ENCODE results near the gene IRF6. TPM values are rescaled to one million over a fixed set of nuclear protein-coding genes. Genes with fewer than 3 reads are reported as not detected.

Gene IRF6
- total RNA-seq, 1 experiment from 2014 or later, result 61.6 TPM

DNA sequence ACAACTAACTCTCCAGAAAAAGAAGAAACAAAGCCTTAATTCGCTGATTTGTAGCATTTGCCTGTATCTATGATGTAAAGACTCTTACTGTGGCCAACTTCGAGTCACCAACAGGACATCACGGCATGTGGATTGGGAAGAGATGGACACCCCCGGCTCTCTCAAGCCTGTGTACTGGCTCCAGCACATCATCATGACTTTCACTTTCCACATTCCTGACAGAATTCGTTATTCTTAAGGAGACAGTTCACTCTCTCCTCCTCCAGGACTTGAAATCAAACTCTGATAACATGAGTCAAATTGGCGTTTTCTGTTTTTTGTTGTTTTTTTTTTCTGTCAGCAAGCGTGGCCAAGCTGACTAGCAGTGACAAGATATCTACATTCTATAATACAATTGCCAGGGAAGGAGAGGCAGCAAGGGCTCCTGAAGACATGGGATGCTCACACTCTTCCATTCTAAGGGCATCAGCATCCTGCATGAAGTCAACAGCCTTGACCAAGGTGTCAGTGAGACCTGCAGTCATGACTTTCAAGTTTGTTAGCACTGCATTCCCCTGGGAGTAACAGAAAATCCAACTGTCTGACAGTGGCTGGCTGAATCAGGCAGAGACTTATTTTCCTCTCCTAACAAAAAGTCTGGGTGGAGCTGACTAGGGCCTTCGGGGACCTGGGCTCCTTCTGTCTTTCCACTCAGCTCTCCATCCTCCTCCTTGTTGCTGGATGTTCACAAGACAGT is 63.4 kb downstream of the IRF6 start:
- H3K4me2 ChIP-seq (ENCODE audit: low read length), result no peak overlapping the region
- H3K9ac ChIP-seq (ENCODE audit: low read length), result no peak overlapping the region
- H3K79me2 ChIP-seq (ENCODE audit: low read length), result no peaks in the 10 kb centered on the region
- TF ChIP-seq, protein P1, sequence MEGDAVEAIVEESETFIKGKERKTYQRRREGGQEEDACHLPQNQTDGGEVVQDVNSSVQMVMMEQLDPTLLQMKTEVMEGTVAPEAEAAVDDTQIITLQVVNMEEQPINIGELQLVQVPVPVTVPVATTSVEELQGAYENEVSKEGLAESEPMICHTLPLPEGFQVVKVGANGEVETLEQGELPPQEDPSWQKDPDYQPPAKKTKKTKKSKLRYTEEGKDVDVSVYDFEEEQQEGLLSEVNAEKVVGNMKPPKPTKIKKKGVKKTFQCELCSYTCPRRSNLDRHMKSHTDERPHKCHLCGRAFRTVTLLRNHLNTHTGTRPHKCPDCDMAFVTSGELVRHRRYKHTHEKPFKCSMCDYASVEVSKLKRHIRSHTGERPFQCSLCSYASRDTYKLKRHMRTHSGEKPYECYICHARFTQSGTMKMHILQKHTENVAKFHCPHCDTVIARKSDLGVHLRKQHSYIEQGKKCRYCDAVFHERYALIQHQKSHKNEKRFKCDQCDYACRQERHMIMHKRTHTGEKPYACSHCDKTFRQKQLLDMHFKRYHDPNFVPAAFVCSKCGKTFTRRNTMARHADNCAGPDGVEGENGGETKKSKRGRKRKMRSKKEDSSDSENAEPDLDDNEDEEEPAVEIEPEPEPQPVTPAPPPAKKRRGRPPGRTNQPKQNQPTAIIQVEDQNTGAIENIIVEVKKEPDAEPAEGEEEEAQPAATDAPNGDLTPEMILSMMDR (conservative IDR thresholded peaks at IDR 0.05; ENCODE audit: low read depth, low read length), result no peak
- TF ChIP-seq EZH2phosphoT487 (IDR thresholded peaks at IDR 0.05; ENCODE audit: borderline replicate concordance, low read length), result no peak
- no peak for TF ChIP-seq EZH2 (IDR thresholded peaks at IDR 0.05; ENCODE audit: low read length, unreplicated experiment)
- DNase-seq (no peak), ATAC-seq (no peak)
- no peaks in the 10 kb centered on the region for H3F3A ChIP-seq (ENCODE audit: low read length, unreplicated experiment)
- no peaks in the 10 kb centered on the region for H3K9me2 ChIP-seq (replicated peaks; ENCODE audit: low read length)
- H3K4me3 ChIP-seq (ENCODE audit: low read length), result no peak overlapping the region
- no peak overlapping the region for H2AFZ ChIP-seq (ENCODE audit: low read length)
- intact Hi-C loops (cut with micrococcal nuclease), result no loop called here
- H3K4me1 ChIP-seq (ENCODE audit: insufficient read depth, low read length), result peaks cover 18% of the 10 kb centered on the region
- ChIA-PET CTCF (interaction anchor here (0.7 kb wide), 1 partner anchor 10 kb away, joined by 3 read pairs; no protein-coding TSS in a partner anchor), POLR2A (ENCODE audit: unreplicated experiment) (no interaction called here)
- no peaks in the 10 kb centered on the region for H3K27me3 ChIP-seq (ENCODE audit: low read length)
- H4K20me1 ChIP-seq (ENCODE audit: low read length), result no peaks in the 10 kb centered on the region
- H3K27ac ChIP-seq (ENCODE audit: low read length), result no peak overlapping the region
- no peaks in the 10 kb centered on the region for H3K9me3 ChIP-seq (ENCODE audit: low read length)
- BruUV-seq (replicated peaks), result no TSS peak
- H3K36me3 ChIP-seq (ENCODE audit: low read depth, low read length), result no peaks in the 10 kb centered on the region

DNA sequence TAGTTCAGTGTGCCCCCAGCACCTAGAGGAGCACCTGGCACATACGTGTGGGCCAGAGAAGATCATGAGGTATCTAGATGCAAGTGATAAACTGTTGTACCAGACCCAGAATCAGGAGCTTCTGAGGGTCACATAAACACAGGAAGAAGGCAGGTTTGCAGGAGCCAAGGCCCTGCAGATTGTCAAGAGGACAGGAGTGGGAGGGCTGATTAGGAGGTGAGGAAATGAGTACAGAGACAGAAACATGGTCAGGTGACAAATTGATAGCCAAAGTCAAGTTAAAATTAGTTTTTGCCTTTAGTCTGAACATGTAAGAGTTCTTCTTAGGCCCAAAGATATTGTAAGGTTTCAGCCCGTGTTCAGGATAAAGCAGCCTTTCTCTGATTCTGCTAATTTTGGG is 64.1 kb downstream of the IRF6 start:
- Histone ChIP-seq H3K36me3 (ENCODE audit: low read depth, low read length) (no peaks in the 10 kb centered on the region), H3F3A (ENCODE audit: low read length, unreplicated experiment) (no peaks in the 10 kb centered on the region), H4K20me1 (ENCODE audit: low read length) (no peaks in the 10 kb centered on the region), H2AFZ (ENCODE audit: low read length) (no peak overlapping the region), H3K9ac (ENCODE audit: low read length) (no peak overlapping the region), H3K27ac (ENCODE audit: low read length) (no peak overlapping the region), H3K9me2 (replicated peaks; ENCODE audit: low read length) (no peaks in the 10 kb centered on the region), H3K79me2 (ENCODE audit: low read length) (no peaks in the 10 kb centered on the region), H3K9me3 (ENCODE audit: low read length) (no peaks in the 10 kb centered on the region), H3K4me2 (ENCODE audit: low read length) (no peak overlapping the region), H3K4me1 (ENCODE audit: insufficient read depth, low read length) (peaks cover 11% of the 10 kb centered on the region; the same call in 1 of the 2 replicates), H3K27me3 (ENCODE audit: low read length) (no peaks in the 10 kb centered on the region), H3K4me3 (ENCODE audit: low read length) (no peak overlapping the region)
- ChIA-PET POLR2A (ENCODE audit: unreplicated experiment) (no interaction called here), CTCF (no interaction called here)
- DNase-seq (no peak), ATAC-seq (no peak)
- intact Hi-C loops (cut with micrococcal nuclease), result no loop called here
- no TSS peak for BruUV-seq (replicated peaks)
- TF ChIP-seq EZH2 (IDR thresholded peaks at IDR 0.05; ENCODE audit: low read length, unreplicated experiment), result no peak
- TF ChIP-seq, protein P1 (conservative IDR thresholded peaks at IDR 0.05; ENCODE audit: low read depth, low read length), result no peak
- TF ChIP-seq EZH2phosphoT487 (IDR thresholded peaks at IDR 0.05; ENCODE audit: borderline replicate concordance, low read length), result no peak

DNA sequence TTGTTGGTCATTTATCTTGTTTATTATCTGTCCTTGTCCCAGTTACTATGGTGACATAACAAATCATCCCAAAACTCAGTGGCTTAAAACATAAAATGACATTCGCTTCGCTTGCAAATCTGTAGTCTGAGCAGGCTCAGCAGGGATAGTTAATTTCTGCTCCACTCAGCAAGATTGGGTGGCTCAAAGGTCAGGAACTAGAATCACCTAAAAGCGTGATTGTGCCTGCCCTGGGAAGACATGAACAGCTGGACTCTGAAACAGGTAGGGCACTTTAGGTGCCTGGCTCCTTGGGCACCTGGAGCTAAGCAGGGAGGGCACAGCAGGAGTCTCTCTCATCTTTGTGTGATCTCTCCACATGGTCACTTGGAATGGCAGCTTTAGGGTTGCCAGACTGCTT is 64.7 kb downstream of the IRF6 start:
- H3K4me2 ChIP-seq (ENCODE audit: low read length), result no peak overlapping the region
- H3K4me3 ChIP-seq (ENCODE audit: low read length), result no peak overlapping the region
- ATAC-seq (no peak), DNase-seq (no peak)
- POLR2A ChIA-PET (ENCODE audit: unreplicated experiment), result no interaction called here
- CTCF ChIA-PET, result no interaction called here
- H3K27me3 ChIP-seq (ENCODE audit: low read length), result no peaks in the 10 kb centered on the region
- H3K9me3 ChIP-seq (ENCODE audit: low read length), result no peaks in the 10 kb centered on the region
- H3K4me1 ChIP-seq (ENCODE audit: insufficient read depth, low read length), result peaks cover 4% of the 10 kb centered on the region; the same call in 1 of the 2 replicates
- no TSS peak for BruUV-seq (replicated peaks)
- no peaks in the 10 kb centered on the region for H3F3A ChIP-seq (ENCODE audit: low read length, unreplicated experiment)
- no peaks in the 10 kb centered on the region for H3K36me3 ChIP-seq (ENCODE audit: low read depth, low read length)
- H2AFZ ChIP-seq (ENCODE audit: low read length), result no peak overlapping the region
- H4K20me1 ChIP-seq (ENCODE audit: low read length), result no peaks in the 10 kb centered on the region
- H3K9me2 ChIP-seq (replicated peaks; ENCODE audit: low read length), result no peaks in the 10 kb centered on the region
- intact Hi-C loops (cut with micrococcal nuclease), result no loop called here
- H3K27ac ChIP-seq (ENCODE audit: low read length), result no peak overlapping the region
- no peaks in the 10 kb centered on the region for H3K79me2 ChIP-seq (ENCODE audit: low read length)
- TF ChIP-seq EZH2phosphoT487 (IDR thresholded peaks at IDR 0.05; ENCODE audit: borderline replicate concordance, low read length), result no peak
- TF ChIP-seq, protein P1 (conservative IDR thresholded peaks at IDR 0.05; ENCODE audit: low read depth, low read length), result no peak
- no peak for TF ChIP-seq EZH2 (IDR thresholded peaks at IDR 0.05; ENCODE audit: low read length, unreplicated experiment)
- H3K9ac ChIP-seq (ENCODE audit: low read length), result no peak overlapping the region

Data from PC-3 (cell line).